ENCODE measurements around the gene PHAF1. TPM values are rescaled to one million over a fixed set of nuclear protein-coding genes. Genes with fewer than 3 reads are reported as not detected.

Gene PHAF1
- total and polyA plus RNA-seq, 2 of the 13 experiments (the other 11 are each of a cell fraction or from before 2014, with no cell fraction given), result 48.3 to 174 TPM

GRCh38 chr16:67184995-67185650 lies 75.4 kb downstream of the PHAF1 start (continued):
- TF ChIP-seq HNF1A (IDR thresholded peaks at IDR 0.05; ENCODE audit: low read depth) (no peak), HNF1A (CRISPR knock-in tag; IDR thresholded peaks at IDR 0.05; ENCODE audit: borderline replicate concordance) (peak; percentile 53; the same call in 1 of the 2 replicates), HNRNPUL1 (IDR thresholded peaks at IDR 0.05; ENCODE audit: low read depth, low read length) (no peak), ZUFSP (CRISPR knock-in tag; IDR thresholded peaks at IDR 0.05; ENCODE audit: borderline replicate concordance) (no peak), ZFY (CRISPR knock-in tag; IDR thresholded peaks at IDR 0.05) (peak; percentile 73), SRY (CRISPR knock-in tag; IDR thresholded peaks at IDR 0.05) (peak; percentile 84), KDM4B (CRISPR knock-in tag; IDR thresholded peaks at IDR 0.05) (peak; percentile 97), THAP8 (CRISPR knock-in tag; IDR thresholded peaks at IDR 0.05; ENCODE audit: borderline replicate concordance) (no peak), MTERF4 (CRISPR knock-in tag; IDR thresholded peaks at IDR 0.05) (0 out of 2 replicates have a peak, but pooled peaks have one; percentile 81), CREB1 (IDR thresholded peaks at IDR 0.05) (no peak), CREB1 (CRISPR knock-in tag; IDR thresholded peaks at IDR 0.05) (no peak), ZBTB25 (CRISPR knock-in tag; IDR thresholded peaks at IDR 0.05) (peak; percentile 94), NFE2 (CRISPR knock-in tag; IDR thresholded peaks at IDR 0.05) (no peak), IKZF1 (IDR thresholded peaks at IDR 0.05) (no peak), ZNF576 (CRISPR knock-in tag; IDR thresholded peaks at IDR 0.05) (peak; percentile 93), ADNP (CRISPR knock-in tag; IDR thresholded peaks at IDR 0.05) (no peak), ZNF746 (CRISPR knock-in tag; IDR thresholded peaks at IDR 0.05) (no peak), KLF15 (CRISPR knock-in tag; IDR thresholded peaks at IDR 0.05; ENCODE audit: borderline replicate concordance) (peak; percentile 58; the same call in 1 of the 2 replicates), GLMP (CRISPR knock-in tag; IDR thresholded peaks at IDR 0.05; ENCODE audit: borderline replicate concordance) (no peak), NFIB (CRISPR knock-in tag; IDR thresholded peaks at IDR 0.05; ENCODE audit: borderline replicate concordance) (no peak)

All from HepG2 (cell line).